Measurements from ENCODE around the gene OR6J1. TPM values are rescaled to one million over a fixed set of nuclear protein-coding genes. Genes with fewer than 3 reads are reported as not detected.
"Not testable (repeated sequence)": the region's sequence is repeated elsewhere in the genome, so short reads cannot be mapped to it uniquely, and the experiment has no call there.

Gene OR6J1
- total and polyA plus RNA-seq, 9 donors: 0.05 TPM; not detected in 8

DNA sequence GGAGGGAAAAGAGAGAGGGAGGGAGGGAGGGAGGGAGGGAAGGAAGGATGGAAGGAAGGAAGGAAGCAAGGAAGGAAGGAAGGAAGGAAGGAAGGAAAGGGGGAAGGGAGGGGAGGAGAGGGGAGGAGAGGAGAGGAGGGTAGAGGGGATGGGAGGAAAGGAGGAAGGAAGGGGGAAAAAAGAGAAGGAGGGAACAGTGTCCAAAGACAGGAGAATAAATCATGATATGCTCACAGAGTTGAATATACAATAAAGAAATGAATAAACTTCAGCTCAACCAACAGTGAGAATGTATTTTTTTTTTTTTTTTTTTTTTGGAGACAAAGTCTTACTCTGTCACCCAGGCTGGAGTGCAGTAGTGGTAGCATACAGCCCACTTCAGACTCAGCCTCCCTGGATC is 4.0 kb downstream of the OR6J1 start:
- no peak overlapping the region for H3K4me3 ChIP-seq
- intact Hi-C loops (cut with DNase I): no loop called here
- H3K4me1 ChIP-seq (ENCODE audit: insufficient read depth): no peaks in the 10 kb centered on the region
- TF ChIP-seq, protein P1, sequence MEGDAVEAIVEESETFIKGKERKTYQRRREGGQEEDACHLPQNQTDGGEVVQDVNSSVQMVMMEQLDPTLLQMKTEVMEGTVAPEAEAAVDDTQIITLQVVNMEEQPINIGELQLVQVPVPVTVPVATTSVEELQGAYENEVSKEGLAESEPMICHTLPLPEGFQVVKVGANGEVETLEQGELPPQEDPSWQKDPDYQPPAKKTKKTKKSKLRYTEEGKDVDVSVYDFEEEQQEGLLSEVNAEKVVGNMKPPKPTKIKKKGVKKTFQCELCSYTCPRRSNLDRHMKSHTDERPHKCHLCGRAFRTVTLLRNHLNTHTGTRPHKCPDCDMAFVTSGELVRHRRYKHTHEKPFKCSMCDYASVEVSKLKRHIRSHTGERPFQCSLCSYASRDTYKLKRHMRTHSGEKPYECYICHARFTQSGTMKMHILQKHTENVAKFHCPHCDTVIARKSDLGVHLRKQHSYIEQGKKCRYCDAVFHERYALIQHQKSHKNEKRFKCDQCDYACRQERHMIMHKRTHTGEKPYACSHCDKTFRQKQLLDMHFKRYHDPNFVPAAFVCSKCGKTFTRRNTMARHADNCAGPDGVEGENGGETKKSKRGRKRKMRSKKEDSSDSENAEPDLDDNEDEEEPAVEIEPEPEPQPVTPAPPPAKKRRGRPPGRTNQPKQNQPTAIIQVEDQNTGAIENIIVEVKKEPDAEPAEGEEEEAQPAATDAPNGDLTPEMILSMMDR (IDR thresholded peaks at IDR 0.05): no peak
- TF ChIP-seq EP300 (IDR thresholded peaks at IDR 0.05) (no peak), POLR2A (IDR thresholded peaks at IDR 0.05) (no peak)
- DNase-seq: no peak
- no peaks in the 10 kb centered on the region for H3K36me3 ChIP-seq
- no peak overlapping the region for H3K27ac ChIP-seq
- H3K9me3 ChIP-seq: no peaks in the 10 kb centered on the region
- H3K27me3 ChIP-seq: no peaks in the 10 kb centered on the region

DNA sequence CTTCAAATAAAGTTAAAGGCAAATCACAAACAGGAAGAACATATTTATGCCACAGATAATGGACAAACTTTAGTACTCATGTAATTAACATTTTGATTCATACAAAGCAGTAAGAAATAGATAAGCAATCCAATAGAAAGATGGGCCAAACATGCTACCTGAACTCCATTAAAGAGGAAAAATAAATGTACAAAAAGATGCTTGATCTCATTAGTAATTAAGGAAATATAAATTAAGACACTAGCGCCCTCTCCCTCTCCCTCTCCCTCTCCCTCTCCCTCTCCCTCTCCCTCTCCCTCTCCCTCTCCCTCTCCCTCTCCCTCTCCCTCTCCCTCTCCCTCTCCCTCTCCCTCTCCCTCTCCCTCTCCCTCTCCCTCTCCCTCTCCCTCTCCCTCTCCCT is 8.2 kb downstream of the OR6J1 start:
- H3K27ac ChIP-seq; H3K36me3 ChIP-seq; intact Hi-C loops (cut with DNase I); H3K4me1 ChIP-seq (ENCODE audit: insufficient read depth); H3K4me3 ChIP-seq; H3K27me3 ChIP-seq; H3K9me3 ChIP-seq; DNase-seq: not testable (repeated sequence)
- 71 to 85% (median 75%) methylated on average over 1 of the region's 1 CpG for WGBS, 3 donors

DNA sequence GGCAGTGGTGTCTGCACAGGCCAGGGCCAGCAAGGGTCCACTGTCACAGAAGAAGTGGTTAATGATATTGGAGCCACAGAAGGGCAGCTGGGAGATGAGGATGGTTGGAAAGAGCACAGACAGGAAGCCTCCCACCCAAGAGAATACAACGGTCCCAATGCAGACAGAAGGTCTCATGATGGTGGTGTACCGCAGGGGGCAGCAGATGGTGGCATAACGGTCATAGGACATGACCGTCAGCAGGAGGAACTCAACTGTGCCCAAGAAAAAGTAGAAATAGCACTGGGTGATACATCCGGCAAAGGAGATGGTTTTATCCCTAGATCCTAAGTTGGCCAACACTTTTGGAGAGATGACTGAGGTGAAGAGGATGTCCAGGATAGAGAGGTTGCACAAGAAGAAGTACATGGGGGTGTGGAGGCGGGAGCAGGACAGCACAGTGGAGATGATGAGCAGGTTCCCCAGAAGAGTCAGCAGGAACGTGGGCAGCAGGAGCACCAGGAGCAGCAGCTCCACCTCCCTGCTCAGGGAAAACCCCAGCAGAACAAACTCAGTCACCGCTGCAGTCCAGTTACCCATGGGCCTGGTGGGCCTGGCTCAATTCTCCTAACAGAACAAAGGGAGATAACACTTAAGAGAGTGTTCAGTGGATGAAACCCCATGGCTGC is 9.8 kb downstream of the OR6J1 start:
- TF ChIP-seq, protein P1 (IDR thresholded peaks at IDR 0.05): no peak
- TF ChIP-seq EP300 (IDR thresholded peaks at IDR 0.05): no peak
- TF ChIP-seq POLR2A (IDR thresholded peaks at IDR 0.05): no peak
- Histone ChIP-seq H3K9me3 (no peaks in the 10 kb centered on the region), H3K27me3 (no peaks in the 10 kb centered on the region), H3K4me1 (ENCODE audit: insufficient read depth) (no peaks in the 10 kb centered on the region), H3K4me3 (no peak overlapping the region), H3K36me3 (no peaks in the 10 kb centered on the region), H3K27ac (no peak overlapping the region)
- DNase-seq: no peak
- WGBS, 3 donors: 79 to 82% (median 81%) methylated on average over 8 of the region's 8 CpGs
- intact Hi-C loops (cut with DNase I): no loop called here

DNA sequence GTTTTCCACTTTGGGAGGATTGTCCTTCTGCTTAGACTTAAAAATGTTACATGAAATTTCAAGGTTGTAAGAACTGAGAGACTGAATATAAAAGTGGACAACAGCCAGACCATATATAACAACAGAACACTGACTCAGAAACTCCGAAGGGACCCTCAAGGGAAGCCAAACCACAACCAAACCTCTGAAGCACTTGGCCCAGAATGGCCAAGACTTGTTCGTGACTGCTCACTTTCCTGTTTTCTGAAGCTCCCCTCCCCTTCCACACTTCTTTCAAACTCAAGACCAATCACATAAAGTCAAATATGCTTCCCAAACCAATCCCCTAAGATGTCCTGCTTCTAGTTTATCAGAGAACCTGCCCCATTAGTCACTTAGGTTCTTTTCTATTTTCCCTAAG is 13.7 kb downstream of the OR6J1 start:
- H3K4me1 ChIP-seq (ENCODE audit: insufficient read depth): no peaks in the 10 kb centered on the region
- no peak overlapping the region for H3K27ac ChIP-seq
- intact Hi-C loops (cut with DNase I): no loop called here
- no peaks in the 10 kb centered on the region for H3K27me3 ChIP-seq
- 21 to 55% (median 34%) methylated on average over 2 of the region's 2 CpGs for WGBS, 3 donors
- H3K36me3 ChIP-seq: no peaks in the 10 kb centered on the region
- no peak for DNase-seq
- TF ChIP-seq POLR2A (IDR thresholded peaks at IDR 0.05) (no peak), EP300 (IDR thresholded peaks at IDR 0.05) (no peak)
- TF ChIP-seq, protein P1 (IDR thresholded peaks at IDR 0.05): no peak
- H3K4me3 ChIP-seq: no peak overlapping the region
- no peaks in the 10 kb centered on the region for H3K9me3 ChIP-seq

DNA sequence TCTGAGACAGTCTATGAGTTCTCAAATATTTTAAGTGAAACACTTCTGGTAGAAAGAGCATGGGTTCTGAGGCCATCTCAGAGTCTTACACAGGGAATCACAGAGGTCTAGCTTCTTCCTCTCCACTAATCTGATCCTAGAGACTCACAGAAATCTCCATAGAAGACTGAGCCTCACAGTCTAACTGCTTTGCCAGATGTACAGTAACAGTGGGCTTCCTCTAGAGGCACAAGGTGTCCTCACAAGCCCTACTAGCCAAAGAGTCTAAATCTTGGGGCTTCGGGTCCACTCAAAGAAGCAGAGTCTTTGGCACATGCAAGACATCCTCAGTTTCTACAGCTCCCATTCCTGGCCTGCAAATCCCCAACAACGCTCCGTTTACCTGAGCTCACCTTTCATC is 14.1 kb downstream of the OR6J1 start:
- WGBS, 3 donors: 94 to 98% (median 95%) methylated on average over 3 of the region's 3 CpGs
- Histone ChIP-seq H3K4me3 (no peak overlapping the region), H3K4me1 (ENCODE audit: insufficient read depth) (no peaks in the 10 kb centered on the region), H3K36me3 (no peaks in the 10 kb centered on the region), H3K27me3 (no peaks in the 10 kb centered on the region), H3K27ac (no peak overlapping the region), H3K9me3 (no peaks in the 10 kb centered on the region)
- intact Hi-C loops (cut with DNase I): no loop called here
- no peak for TF ChIP-seq POLR2A (IDR thresholded peaks at IDR 0.05)
- TF ChIP-seq, protein P1 (IDR thresholded peaks at IDR 0.05): no peak
- no peak for TF ChIP-seq EP300 (IDR thresholded peaks at IDR 0.05)
- DNase-seq: no peak
